Measurements from ENCODE around the gene KRTAP5-7.
"Not testable (repeated sequence)": the region's sequence is repeated elsewhere in the genome, so short reads cannot be mapped to it uniquely, and the experiment has no call there.

KRTAP5-7 gene

DNA sequence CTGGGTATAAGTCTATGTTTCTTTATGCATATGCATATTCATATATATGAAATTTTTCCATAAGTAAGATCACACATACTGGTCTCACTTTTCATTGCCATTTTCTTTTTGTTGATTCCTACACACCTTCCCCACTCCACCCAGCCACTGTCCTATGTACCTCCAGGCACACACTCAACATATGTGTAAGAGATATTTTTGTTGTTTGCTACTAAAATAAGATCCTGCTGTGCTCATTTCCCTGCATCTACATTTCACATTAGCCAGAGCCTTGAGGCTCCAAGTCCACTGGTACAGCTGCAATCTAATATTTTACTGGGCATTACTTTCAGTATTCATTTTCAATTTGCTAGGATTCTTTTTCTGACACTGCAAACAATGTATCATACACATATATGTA lies 30.2 kb downstream of the KRTAP5-7 start:
- DNase-seq (ENCODE audit: low read depth, low spot score): no peak

GRCh38 chr11:71558996-71559395 lies 31.9 kb downstream of the KRTAP5-7 start:
- no peak for DNase-seq (ENCODE audit: low read depth, low spot score)

DNA sequence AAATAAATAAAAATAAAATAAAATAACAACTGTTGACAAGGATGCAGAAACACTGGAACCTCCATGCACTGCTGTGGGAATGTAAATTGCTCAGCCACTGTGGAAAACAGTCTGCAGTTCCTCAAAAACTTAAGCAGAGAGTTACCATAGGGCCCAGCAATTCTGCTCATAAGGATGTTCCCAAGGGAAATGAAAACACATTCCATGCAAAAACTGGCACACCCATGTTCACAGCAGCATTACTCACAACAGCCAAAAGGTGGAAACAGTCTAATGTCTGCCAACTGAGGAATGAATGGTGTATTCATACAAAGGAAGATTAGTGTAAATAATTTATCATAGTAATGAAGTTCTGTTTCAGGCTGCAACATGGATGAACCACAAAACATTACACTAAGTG lies 35.1 kb downstream of the KRTAP5-7 start:
- no peak for DNase-seq (ENCODE audit: low read depth, low spot score)

GRCh38 chr11:71563406-71563805 lies 36.3 kb downstream of the KRTAP5-7 start:
- peak; percentile 38 for DNase-seq (ENCODE audit: low read depth, low spot score)

DNA sequence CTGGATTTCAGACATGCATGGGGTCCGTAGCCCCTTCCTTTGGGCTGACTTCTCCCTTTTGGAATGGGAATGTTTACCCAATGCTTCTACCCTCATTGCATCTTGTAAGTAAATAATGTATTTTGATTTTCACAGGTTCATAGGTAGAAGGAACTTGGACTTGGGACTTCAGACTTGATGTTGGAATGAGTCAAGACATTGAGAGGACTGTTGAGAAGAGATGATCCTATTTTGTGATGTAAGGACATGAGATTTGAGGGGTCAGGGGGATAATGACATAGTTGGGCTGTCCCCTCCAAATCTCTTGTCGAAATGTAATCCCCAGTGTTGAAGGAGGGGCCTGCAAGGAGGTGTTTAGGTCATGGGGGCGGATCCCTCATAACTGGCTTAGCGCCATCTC lies 37.4 kb downstream of the KRTAP5-7 start:
- no peak for DNase-seq (ENCODE audit: low read depth, low spot score)

DNA sequence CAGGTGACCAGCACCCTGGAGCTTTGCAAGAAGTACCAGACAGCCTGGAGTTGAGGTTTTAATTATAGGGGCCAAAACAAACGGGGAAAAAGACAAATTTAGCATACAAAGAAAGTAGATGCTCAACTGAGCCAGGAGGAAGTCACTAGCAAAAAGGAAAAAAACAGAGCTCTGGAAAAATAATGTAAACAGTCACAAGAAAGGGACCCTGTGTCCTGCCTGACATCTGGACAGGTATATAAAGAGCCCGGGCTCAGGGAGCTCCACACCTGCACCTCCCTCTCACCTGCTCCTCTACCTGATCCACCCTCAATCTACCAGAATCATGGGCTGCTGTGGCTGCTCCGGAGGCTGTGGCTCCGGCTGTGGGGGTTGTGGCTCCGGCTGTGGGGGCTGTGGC lies 38.2 kb downstream of the KRTAP5-7 start, which contains the start of gene KRTAP5-10:
Gene KRTAP5-10 (plus strand): TSS at position 301 of the 400 bp plus-strand sequence. CDS start 25 bp downstream, at position 326.
- no peak for DNase-seq (ENCODE audit: low read depth, low spot score)

- DNase-seq (ENCODE audit: low read depth, low spot score): no peak
Measured at GRCh38 chr11:71566081-71566620, 39.1 kb downstream of the KRTAP5-7 start.

DNA sequence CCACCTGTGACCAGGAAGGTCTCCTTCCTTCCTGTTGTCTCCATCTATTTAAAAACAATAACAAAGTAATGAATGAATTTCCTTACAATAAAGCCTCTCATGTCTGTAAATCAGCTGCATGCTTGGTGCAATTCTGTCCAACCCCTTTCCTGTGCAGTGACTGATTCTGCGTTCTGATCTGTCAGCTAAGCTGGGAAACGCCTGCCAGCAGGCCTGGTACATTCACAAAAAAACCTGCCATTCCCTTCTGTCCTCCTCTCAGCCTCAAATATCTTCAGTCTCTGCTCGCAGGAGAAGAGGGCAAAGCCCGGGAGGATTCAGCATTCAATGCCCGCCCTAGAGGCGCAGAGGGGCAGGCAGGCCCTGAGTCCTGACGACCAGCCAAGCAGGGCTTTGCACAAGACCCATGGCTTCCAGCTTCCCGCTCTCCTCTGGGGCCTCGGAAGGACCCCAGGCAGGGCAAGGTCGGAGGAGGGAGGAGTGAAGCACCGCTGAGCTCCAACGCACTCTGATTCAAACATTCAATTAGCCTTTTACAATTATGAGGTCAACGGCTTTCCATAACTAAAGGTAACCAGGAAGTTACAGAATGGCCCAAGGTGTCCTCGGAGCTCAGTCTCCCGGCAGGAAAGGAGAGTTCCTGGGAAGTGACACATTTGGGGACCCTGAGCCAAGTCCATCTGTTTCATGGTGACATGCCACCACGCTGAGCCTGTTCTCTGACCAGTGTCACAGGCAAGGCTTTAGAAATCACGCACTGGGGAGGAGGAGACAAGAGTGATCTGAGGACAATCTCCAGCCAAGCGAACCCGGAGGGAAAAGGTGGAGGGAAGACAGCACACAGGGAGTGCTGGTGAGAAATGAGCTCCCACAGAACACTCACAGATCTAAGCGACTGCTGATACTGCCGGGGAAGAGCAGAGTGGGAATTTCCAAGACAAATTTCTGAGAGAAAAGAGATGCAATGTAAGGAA lies 39.8 kb downstream of the KRTAP5-7 start:
- DNase-seq (ENCODE audit: low read depth, low spot score): not testable (repeated sequence)

DNA sequence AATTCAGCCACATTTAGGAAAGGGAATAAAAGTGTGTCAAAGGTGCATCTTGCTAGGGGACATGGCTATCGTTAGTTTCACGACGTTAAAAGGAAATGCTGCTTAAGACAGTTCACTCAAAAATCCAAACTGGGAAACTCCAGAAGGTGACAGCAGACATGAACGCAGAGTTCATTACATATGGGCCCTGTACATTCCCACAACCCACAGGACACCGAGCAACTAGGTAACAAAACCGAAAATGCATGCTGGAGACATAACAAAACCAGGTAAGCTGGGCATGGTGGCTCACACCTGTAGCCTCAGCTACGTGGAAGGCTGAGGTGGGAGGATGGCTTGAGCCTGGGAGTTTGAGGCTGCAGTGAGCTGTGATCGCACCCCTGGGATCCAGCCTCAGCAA lies 40.6 kb downstream of the KRTAP5-7 start:
- not testable (repeated sequence) for DNase-seq (ENCODE audit: low read depth, low spot score)

DNA sequence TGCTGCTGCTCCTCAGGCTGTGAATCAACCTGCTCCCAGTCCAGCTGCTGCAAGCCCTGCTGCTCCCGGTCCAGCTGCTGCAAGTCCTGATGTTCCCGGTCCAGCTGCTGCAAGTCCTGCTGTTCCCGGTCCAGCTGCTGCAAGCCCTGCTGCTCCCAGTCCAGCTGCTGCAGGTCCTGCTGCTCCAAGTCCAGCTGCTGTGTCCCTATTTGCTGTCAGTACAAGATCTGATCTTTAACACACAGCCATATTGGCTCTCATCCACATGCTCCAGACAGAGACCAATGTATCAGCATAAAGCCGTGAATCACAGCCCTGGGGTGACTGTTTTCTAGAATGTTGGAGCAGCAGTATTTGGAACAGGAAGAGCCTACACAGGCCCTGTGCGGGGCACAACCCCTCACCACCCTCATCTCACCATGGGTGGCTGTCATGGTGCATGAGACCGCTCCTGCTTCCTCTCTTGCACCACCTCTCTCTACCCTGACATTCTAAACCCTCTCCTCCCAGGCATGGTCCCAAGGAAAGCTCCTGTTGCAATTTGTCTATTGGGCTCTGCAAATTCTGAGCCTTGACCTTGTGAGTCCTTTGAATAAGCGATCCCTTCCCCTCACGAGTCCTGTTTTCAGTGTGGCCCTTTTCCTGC lies 41.8 kb downstream of the KRTAP5-7 start:
- DNase-seq (ENCODE audit: low read depth, low spot score): no peak

DNA sequence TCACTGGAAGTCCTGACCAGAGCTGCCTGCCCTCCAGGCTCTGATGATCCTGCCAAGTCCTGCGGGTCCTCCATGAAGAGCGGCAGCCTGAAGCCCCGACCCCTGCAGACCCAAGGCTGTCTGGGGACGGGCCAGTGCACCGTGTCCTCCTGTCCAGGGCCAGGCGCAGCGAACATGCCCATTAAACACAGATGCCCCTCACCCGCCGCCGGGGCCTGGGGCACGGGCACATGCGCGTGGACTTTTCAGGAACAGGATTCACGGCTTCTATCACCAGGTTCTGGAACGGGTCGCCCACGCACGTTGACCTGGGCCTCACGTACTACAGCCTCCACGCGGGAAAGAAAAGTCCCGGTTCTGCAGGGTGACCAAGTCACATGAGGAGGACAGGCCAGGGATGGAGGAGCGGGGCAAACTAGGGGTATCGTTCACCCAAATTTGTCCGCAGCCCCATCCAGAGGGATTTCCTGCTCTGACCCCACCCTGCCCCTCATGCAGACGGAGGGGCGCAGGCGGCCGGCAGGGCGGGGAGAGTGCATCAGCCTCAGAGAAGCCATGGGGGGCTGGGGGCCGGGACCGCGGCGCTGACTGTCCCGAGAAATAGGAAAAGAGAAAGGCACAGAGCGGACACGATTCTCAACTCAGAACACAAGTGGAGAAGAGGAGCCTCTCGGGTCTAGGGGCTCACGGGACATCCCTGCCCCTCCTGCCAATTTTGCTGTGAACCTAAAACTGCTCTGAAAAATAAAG lies 44.2 kb downstream of the KRTAP5-7 start:
- not testable (repeated sequence) for DNase-seq (ENCODE audit: low read depth, low spot score)

DNA sequence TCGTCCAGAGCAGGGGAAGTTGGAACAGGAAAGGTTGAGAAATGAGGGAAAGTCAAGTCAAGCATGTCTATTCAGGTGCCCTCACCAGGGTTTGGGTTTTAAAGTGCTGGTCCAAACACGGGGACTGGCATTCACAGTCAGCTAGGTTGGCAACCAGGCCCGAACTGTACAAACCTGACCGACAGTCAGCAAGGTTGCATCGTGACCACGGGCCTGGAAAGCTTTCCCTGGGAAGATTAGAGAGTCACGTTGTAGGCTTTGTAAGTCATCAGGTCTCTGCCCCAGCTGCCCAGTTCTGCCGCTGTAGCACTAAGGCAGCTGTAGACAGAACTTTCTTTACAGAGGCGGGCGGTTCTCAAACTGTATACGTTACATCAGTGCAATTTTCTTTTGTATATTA lies 45.7 kb downstream of the KRTAP5-7 start:
- DNase-seq (ENCODE audit: low read depth, low spot score): no peak

DNA sequence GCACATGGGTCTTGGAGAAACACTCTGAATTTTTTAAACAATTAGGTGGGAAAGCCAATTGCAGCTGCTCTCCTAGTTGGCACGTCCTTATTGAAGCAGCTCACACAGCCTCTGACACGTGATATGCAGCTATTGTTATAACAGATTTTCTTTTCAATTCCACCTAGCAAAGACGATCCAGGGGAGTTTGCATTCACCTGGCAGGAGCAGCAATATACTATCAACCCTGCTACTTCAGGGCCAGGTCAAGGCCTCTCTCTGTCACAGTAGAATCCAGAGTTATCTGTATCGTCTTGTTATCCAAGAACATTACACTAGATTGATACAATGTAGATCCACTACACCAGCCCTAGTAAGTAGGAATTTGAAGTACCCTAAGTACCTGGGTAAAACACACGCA lies 47.4 kb downstream of the KRTAP5-7 start:
- DNase-seq (ENCODE audit: low read depth, low spot score): no peak

GRCh38 chr11:71575723-71576424 lies 48.8 kb downstream of the KRTAP5-7 start:
- DNase-seq (ENCODE audit: low read depth, low spot score): no peak

DNA sequence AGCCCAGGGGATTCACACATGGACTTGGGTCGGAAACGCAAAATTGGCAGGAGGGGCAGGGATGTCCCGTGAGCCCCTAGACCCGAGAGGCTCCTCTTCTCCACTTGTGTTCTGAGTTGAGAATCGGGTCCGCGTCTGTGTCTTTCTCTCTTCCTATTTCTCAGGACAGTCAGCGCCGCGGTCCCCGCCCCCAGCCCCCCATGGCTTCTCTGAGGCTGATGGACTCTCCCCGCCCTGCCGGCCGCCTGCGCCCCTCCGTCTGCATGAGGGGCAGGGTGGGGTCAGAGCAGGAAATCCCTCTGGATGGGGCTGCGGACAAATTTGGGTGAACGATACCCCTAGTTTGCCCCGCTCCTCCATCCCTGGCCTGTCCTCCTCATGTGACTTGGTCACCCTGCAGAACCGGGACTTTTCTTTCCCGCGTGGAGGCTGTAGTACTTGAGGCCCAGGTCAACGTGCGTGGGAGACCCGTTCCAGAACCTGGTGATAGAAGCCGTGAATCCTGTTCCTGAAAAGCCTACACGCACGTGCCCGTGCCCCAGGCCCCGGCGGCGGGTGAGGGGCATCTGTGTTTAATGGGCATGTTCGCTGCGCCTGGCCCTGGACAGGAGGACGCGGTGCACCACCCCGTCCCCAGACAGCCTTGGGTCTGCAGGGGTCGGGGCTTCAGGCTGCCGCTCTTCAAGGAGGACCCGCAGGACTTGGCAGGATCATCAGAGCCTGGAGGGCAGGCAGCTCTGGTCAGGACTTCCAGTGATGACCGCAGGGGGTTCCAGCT lies 49.8 kb downstream of the KRTAP5-7 start:
- DNase-seq (ENCODE audit: low read depth, low spot score): not testable (repeated sequence)

DNA sequence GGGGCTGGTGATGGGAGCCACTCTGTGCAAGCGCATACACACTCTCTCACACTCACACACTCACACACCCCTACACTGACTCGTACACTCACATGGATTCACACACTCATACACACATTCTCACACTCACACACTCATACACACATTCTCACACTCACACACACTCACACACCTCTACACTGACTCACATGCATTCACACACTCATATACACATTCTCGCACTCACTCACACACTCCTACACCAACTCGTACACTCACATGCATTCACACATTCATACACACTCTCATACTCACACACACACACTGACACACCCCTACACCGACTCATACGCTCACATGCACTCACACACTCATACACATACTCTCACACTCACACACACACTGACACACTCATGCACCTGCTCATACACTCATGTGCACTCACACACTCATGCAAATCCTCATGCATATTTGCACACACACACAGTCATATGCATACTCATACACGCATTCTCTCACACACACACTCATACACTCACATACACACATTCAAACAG lies 50.5 kb downstream of the KRTAP5-7 start:
- no peak for DNase-seq (ENCODE audit: low read depth, low spot score)
